HK-2 (cell line): ENCODE measurements around the gene CCL4L2.
"Not testable (repeated sequence)": the region's sequence is repeated elsewhere in the genome, so short reads cannot be mapped to it uniquely, and the experiment has no call there.

Experiments
- DNase-seq: peaks from one replicate; pipeline ENCODE4 v3.0.0-alpha.2; 2018; ENCODE audit not compliant: unreplicated experiment

CCL4L2 gene

GRCh38 chr17:36221581-36222100 lies 10.8 kb downstream of the CCL4L2 start:
- DNase-seq = not testable (repeated sequence)

GRCh38 chr17:36222967-36223366 lies 12.1 kb downstream of the CCL4L2 start:
- not testable (repeated sequence) for DNase-seq

- DNase-seq = not testable (repeated sequence)
Observed at GRCh38 chr17:36229644-36230043, 18.8 kb downstream of the CCL4L2 start.

GRCh38 chr17:36242046-36242445 lies 31.2 kb downstream of the CCL4L2 start:
- not testable (repeated sequence) for DNase-seq
